ENCODE measurements around the gene GRIA4. TPM values are rescaled to one million over a fixed set of nuclear protein-coding genes. Genes with fewer than 3 reads are reported as not detected.

The GRIA4 gene
- total and polyA plus RNA-seq, 5 donors from 2014 or later = not detected

DNA sequence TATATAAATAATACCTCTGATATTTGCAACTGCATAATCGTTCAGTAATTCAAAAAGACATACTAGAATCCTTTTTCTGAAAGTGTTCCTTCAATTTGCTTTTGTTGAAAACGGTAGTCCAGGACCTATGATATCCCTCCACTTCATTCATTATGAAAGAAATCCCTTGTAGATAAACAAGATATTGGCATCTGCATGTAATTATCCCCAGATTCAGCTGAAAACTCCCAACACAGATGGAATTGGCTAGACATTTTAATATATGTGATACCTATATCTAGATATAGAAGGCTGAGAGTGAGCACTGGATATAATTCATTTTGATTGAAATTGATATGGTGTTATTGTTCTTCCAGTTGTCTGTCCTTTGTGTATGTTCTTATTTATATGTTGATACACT lies 302.8 kb downstream of the GRIA4 start:
- H3K36me3 ChIP-seq (ENCODE audit: control insufficient read depth, insufficient read depth, low read length) = no peaks in the 10 kb centered on the region
- no peak overlapping the region for H3K27ac ChIP-seq (ENCODE audit: insufficient read depth, low read length, poor library complexity, severe bottlenecking)
- H3K4me1 ChIP-seq (ENCODE audit: control insufficient read depth, insufficient read depth, low read length, poor library complexity, severe bottlenecking) = no peaks in the 10 kb centered on the region
- no peak overlapping the region for H3K27ac Mint-ChIP-seq
- no peaks in the 10 kb centered on the region for H3K27me3 ChIP-seq (ENCODE audit: control insufficient read depth, insufficient read depth, low read length)
- H3K4me3 Mint-ChIP-seq = no peak overlapping the region
- no peaks in the 10 kb centered on the region for H3K36me3 Mint-ChIP-seq
- ATAC-seq (ENCODE audit: low read depth in 2 of 2) (no peak), DNase-seq (no peak)
- H3K9me3 Mint-ChIP-seq = no peaks in the 10 kb centered on the region
- H3K9me3 ChIP-seq (ENCODE audit: control insufficient read depth in 2 of 2, low read length in 2 of 2) = no peaks in the 10 kb centered on the region
- no peaks in the 10 kb centered on the region for H3K4me1 Mint-ChIP-seq
- no peaks in the 10 kb centered on the region for H3K27me3 Mint-ChIP-seq
- H3K4me3 ChIP-seq (ENCODE audit: low read depth, low read length) = no peak overlapping the region

DNA sequence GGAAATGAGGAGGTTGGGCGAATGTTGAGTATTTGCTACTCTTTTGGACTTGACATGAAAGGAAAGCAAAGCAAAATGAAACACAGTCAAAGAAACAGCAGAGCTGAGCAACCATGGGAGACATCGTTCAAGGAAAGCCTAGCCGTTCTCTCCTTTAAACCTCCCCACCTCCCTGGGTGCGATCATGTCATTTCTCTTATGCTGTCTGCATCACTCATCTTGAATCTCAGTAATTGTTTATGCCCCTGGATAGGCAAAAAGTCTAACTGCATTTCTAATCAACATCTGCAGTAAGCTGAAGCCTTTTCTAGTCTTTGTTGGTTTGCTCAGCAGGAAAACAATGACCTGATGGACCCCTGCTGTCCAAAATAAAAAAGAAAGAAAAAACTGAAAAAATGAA lies 305.1 kb downstream of the GRIA4 start:
- no peaks in the 10 kb centered on the region for H3K36me3 Mint-ChIP-seq
- no peak overlapping the region for H3K27ac Mint-ChIP-seq
- no peaks in the 10 kb centered on the region for H3K9me3 Mint-ChIP-seq
- DNase-seq (no peak), ATAC-seq (ENCODE audit: low read depth in 2 of 2) (no peak)
- H3K9me3 ChIP-seq (ENCODE audit: control insufficient read depth in 2 of 2, low read length in 2 of 2) = no peaks in the 10 kb centered on the region
- H3K4me1 Mint-ChIP-seq = no peaks in the 10 kb centered on the region
- H3K4me3 ChIP-seq (ENCODE audit: low read depth, low read length) = no peak overlapping the region
- no peak overlapping the region for H3K4me3 Mint-ChIP-seq
- H3K27me3 ChIP-seq (ENCODE audit: control insufficient read depth, insufficient read depth, low read length) = no peaks in the 10 kb centered on the region
- no peak overlapping the region for H3K27ac ChIP-seq (ENCODE audit: insufficient read depth, low read length, poor library complexity, severe bottlenecking)
- no peaks in the 10 kb centered on the region for H3K36me3 ChIP-seq (ENCODE audit: control insufficient read depth, insufficient read depth, low read length)
- no peaks in the 10 kb centered on the region for H3K4me1 ChIP-seq (ENCODE audit: control insufficient read depth, insufficient read depth, low read length, poor library complexity, severe bottlenecking)
- no peaks in the 10 kb centered on the region for H3K27me3 Mint-ChIP-seq

DNA sequence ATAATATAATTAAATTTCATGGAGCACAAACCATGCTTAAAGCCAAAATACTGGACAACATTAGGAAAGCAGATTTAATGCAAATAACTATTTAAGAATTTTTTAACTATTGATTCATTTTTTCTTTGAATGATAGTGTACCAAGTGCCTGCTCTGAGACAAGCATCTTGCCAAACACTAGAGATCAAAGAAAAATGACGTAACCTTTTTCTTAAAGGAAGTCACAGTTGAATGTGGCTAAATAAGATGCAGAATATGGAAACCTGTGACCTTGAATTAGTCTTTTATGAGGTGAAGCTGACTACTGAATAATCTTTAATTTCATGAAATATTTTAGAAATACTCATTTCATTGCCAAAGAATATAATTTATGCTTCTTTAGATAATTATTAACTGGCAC lies 308.2 kb downstream of the GRIA4 start:
- DNase-seq (no peak), ATAC-seq (ENCODE audit: low read depth in 2 of 2) (no peak)
- H3K27me3 ChIP-seq (ENCODE audit: control insufficient read depth, insufficient read depth, low read length) = no peaks in the 10 kb centered on the region
- Mint-ChIP-seq H3K9me3 (no peaks in the 10 kb centered on the region), H3K27ac (no peak overlapping the region), H3K4me1 (no peaks in the 10 kb centered on the region), H3K27me3 (no peaks in the 10 kb centered on the region), H3K36me3 (no peaks in the 10 kb centered on the region), H3K4me3 (no peak overlapping the region)
- no peak overlapping the region for H3K4me3 ChIP-seq (ENCODE audit: low read depth, low read length)
- H3K9me3 ChIP-seq (ENCODE audit: control insufficient read depth in 2 of 2, low read length in 2 of 2) = no peaks in the 10 kb centered on the region
- no peak overlapping the region for H3K27ac ChIP-seq (ENCODE audit: insufficient read depth, low read length, poor library complexity, severe bottlenecking)
- no peaks in the 10 kb centered on the region for H3K4me1 ChIP-seq (ENCODE audit: control insufficient read depth, insufficient read depth, low read length, poor library complexity, severe bottlenecking)
- H3K36me3 ChIP-seq (ENCODE audit: control insufficient read depth, insufficient read depth, low read length) = no peaks in the 10 kb centered on the region

DNA sequence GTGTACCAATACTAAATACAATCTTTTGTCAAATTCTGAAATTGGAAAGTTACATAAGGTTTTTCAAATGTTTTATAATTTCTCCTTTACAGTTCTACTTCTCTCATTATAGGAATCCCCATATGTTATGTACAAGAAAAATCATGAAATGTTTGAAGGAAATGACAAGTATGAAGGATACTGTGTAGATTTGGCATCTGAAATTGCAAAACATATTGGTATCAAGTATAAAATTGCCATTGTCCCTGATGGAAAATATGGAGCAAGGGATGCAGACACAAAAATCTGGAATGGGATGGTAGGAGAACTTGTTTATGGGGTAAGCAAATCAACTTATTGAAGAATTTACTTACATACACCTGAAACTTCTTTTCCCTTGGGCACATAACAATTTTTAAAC lies 308.7 kb downstream of the GRIA4 start:
- Mint-ChIP-seq H3K36me3 (no peaks in the 10 kb centered on the region), H3K27me3 (no peaks in the 10 kb centered on the region), H3K9me3 (no peaks in the 10 kb centered on the region), H3K27ac (no peak overlapping the region), H3K4me1 (no peaks in the 10 kb centered on the region), H3K4me3 (no peak overlapping the region)
- no peaks in the 10 kb centered on the region for H3K4me1 ChIP-seq (ENCODE audit: control insufficient read depth, insufficient read depth, low read length, poor library complexity, severe bottlenecking)
- no peaks in the 10 kb centered on the region for H3K27me3 ChIP-seq (ENCODE audit: control insufficient read depth, insufficient read depth, low read length)
- no peaks in the 10 kb centered on the region for H3K9me3 ChIP-seq (ENCODE audit: control insufficient read depth in 2 of 2, low read length in 2 of 2)
- no peak overlapping the region for H3K4me3 ChIP-seq (ENCODE audit: low read depth, low read length)
- DNase-seq (no peak), ATAC-seq (ENCODE audit: low read depth in 2 of 2) (no peak)
- no peak overlapping the region for H3K27ac ChIP-seq (ENCODE audit: insufficient read depth, low read length, poor library complexity, severe bottlenecking)
- no peaks in the 10 kb centered on the region for H3K36me3 ChIP-seq (ENCODE audit: control insufficient read depth, insufficient read depth, low read length)

DNA sequence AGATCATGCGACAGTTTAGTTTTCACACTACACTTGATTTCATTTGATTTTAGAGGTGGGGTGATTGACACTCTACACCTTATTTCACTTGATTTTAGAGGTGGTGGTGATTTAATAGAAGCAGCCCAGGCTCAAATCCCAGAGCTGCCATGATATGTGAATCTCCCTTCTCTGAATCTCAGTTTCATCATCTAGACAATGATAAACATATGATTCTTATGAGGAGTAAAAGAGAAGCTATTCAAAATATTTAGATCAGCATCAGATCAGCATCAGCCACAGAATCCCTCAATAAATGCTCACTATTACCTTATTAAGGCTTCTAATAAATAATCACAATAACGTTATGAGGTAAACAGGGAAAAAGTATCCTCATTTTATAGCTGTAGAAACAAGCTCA lies 313.4 kb downstream of the GRIA4 start:
- H3K9me3 Mint-ChIP-seq = peaks cover 0 to 2% (median 0%) of the 10 kb centered on the region in 7 donors
- Histone ChIP-seq H3K27me3 (ENCODE audit: control insufficient read depth, insufficient read depth, low read length) (no peaks in the 10 kb centered on the region), H3K4me3 (ENCODE audit: low read depth, low read length) (no peak overlapping the region), H3K36me3 (ENCODE audit: control insufficient read depth, insufficient read depth, low read length) (no peaks in the 10 kb centered on the region), H3K9me3 (ENCODE audit: control insufficient read depth in 2 of 2, low read length in 2 of 2) (no peaks in the 10 kb centered on the region), H3K4me1 (ENCODE audit: control insufficient read depth, insufficient read depth, low read length, poor library complexity, severe bottlenecking) (no peaks in the 10 kb centered on the region), H3K27ac (ENCODE audit: insufficient read depth, low read length, poor library complexity, severe bottlenecking) (no peak overlapping the region)
- H3K27ac Mint-ChIP-seq = no peak overlapping the region
- no peaks in the 10 kb centered on the region for H3K36me3 Mint-ChIP-seq
- no peaks in the 10 kb centered on the region for H3K27me3 Mint-ChIP-seq
- H3K4me3 Mint-ChIP-seq = no peak overlapping the region
- H3K4me1 Mint-ChIP-seq = no peaks in the 10 kb centered on the region
- DNase-seq (no peak), ATAC-seq (ENCODE audit: low read depth in 2 of 2) (no peak)

DNA sequence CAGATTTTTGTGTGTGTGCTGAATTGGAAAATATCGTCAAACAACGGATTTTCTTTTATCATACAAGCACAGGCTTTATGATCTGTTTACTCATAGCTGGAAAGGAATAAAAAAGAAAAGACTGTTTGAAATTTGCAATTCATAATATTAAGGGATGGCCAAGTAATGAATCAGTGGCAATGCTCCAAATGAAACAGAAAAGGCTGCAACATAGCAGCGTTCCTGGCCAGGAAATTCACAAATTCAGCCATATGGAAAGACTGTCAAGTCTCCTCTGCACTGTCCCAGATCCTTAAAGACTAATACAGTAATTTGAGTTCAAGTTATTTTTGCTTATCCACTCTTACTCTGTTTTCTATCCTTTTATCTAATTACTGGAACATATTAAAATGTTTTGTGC lies 313.9 kb downstream of the GRIA4 start:
- no peak for DNase-seq
- ATAC-seq (ENCODE audit: low read depth in 2 of 2) = no peak
- peaks cover 0 to 2% (median 0%) of the 10 kb centered on the region in 7 donors for H3K9me3 Mint-ChIP-seq
- no peak overlapping the region for H3K27ac Mint-ChIP-seq
- Histone ChIP-seq H3K36me3 (ENCODE audit: control insufficient read depth, insufficient read depth, low read length) (no peaks in the 10 kb centered on the region), H3K27ac (ENCODE audit: insufficient read depth, low read length, poor library complexity, severe bottlenecking) (no peak overlapping the region), H3K4me3 (ENCODE audit: low read depth, low read length) (no peak overlapping the region), H3K4me1 (ENCODE audit: control insufficient read depth, insufficient read depth, low read length, poor library complexity, severe bottlenecking) (no peaks in the 10 kb centered on the region), H3K9me3 (ENCODE audit: control insufficient read depth in 2 of 2, low read length in 2 of 2) (no peaks in the 10 kb centered on the region), H3K27me3 (ENCODE audit: control insufficient read depth, insufficient read depth, low read length) (no peaks in the 10 kb centered on the region)
- no peaks in the 10 kb centered on the region for H3K4me1 Mint-ChIP-seq
- H3K4me3 Mint-ChIP-seq = no peak overlapping the region
- no peaks in the 10 kb centered on the region for H3K36me3 Mint-ChIP-seq
- no peaks in the 10 kb centered on the region for H3K27me3 Mint-ChIP-seq

DNA sequence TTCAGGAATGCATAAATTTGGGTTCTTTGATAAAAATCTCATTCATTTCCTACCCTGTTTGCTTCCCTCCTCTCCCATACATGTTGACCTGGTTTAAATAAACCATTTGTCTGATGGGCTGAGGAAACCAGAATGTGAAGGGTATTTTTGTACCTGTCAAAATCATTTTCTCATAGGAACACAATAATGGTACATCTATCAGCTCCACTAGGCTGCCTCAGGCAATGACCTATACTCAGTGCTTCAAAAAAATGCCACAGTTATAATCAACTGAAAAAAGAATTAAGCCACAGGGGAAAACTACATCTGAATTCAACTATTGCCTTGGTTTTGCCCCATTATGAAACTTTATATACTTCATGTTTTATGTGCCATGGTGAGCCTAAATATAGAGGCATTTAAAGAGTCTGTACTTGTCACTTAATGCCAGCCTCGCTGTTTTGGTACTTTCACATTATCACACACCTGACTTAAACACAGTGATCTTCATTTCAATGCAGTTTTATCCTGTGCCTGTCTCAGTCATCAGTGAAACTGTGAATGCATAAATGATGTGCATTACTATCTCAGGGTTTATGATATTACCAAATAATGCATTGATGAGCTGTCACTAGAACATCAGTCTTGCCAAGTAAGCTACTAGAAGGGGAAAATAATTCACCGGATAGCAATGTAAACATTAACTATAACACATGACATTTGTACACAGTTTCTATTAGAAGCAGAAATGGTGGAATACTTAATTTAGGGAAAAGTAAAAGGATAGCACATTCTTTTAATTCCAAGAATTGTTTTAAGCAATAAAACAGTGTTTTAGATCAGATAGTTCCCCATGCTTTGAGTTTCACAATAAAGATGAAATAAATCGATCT lies 319.4 kb downstream of the GRIA4 start:
- Mint-ChIP-seq H3K4me3 (no peak overlapping the region), H3K36me3 (no peaks in the 10 kb centered on the region), H3K27ac (no peak overlapping the region), H3K27me3 (no peaks in the 10 kb centered on the region), H3K9me3 (peaks cover 0 to 2% (median 0%) of the 10 kb centered on the region in 7 donors), H3K4me1 (no peaks in the 10 kb centered on the region)
- H3K4me1 ChIP-seq (ENCODE audit: control insufficient read depth, insufficient read depth, low read length, poor library complexity, severe bottlenecking) = no peaks in the 10 kb centered on the region
- ATAC-seq (ENCODE audit: low read depth in 2 of 2) (no peak), DNase-seq (no peak)
- no peak overlapping the region for H3K4me3 ChIP-seq (ENCODE audit: low read depth, low read length)
- H3K9me3 ChIP-seq (ENCODE audit: control insufficient read depth in 2 of 2, low read length in 2 of 2) = no peaks in the 10 kb centered on the region
- no peak overlapping the region for H3K27ac ChIP-seq (ENCODE audit: insufficient read depth, low read length, poor library complexity, severe bottlenecking)
- no peaks in the 10 kb centered on the region for H3K36me3 ChIP-seq (ENCODE audit: control insufficient read depth, insufficient read depth, low read length)
- no peaks in the 10 kb centered on the region for H3K27me3 ChIP-seq (ENCODE audit: control insufficient read depth, insufficient read depth, low read length)

DNA sequence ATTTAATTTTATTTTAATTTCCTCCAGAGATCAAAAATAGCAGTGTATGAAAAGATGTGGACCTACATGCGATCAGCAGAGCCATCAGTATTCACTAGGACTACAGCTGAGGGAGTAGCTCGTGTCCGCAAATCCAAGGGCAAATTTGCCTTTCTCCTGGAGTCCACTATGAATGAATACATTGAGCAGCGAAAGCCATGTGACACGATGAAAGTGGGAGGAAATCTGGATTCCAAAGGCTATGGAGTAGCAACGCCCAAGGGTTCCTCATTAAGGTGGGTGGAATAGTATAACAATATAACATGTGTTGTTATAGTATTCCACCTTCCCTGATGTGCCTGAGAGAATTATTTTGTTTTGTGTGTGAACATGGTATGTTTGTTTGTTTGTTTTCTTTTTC lies 323.8 kb downstream of the GRIA4 start:
- Mint-ChIP-seq H3K4me3 (no peak overlapping the region), H3K36me3 (no peaks in the 10 kb centered on the region), H3K4me1 (no peaks in the 10 kb centered on the region), H3K9me3 (no peaks in the 10 kb centered on the region), H3K27ac (no peak overlapping the region), H3K27me3 (no peaks in the 10 kb centered on the region)
- no peak overlapping the region for H3K4me3 ChIP-seq (ENCODE audit: low read depth, low read length)
- DNase-seq (no peak), ATAC-seq (ENCODE audit: low read depth in 2 of 2) (no peak)
- H3K27me3 ChIP-seq (ENCODE audit: control insufficient read depth, insufficient read depth, low read length) = no peaks in the 10 kb centered on the region
- no peaks in the 10 kb centered on the region for H3K36me3 ChIP-seq (ENCODE audit: control insufficient read depth, insufficient read depth, low read length)
- H3K9me3 ChIP-seq (ENCODE audit: control insufficient read depth in 2 of 2, low read length in 2 of 2) = no peaks in the 10 kb centered on the region
- H3K4me1 ChIP-seq (ENCODE audit: control insufficient read depth, insufficient read depth, low read length, poor library complexity, severe bottlenecking) = no peaks in the 10 kb centered on the region
- no peak overlapping the region for H3K27ac ChIP-seq (ENCODE audit: insufficient read depth, low read length, poor library complexity, severe bottlenecking)
